ENCODE results near the gene ZFP64. TPM values are rescaled to one million over a fixed set of nuclear protein-coding genes. Genes with fewer than 3 reads are reported as not detected.

Gene ZFP64
- total RNA-seq, 2 experiments from 2014 or later: 2.5 to 3.2 TPM

DNA sequence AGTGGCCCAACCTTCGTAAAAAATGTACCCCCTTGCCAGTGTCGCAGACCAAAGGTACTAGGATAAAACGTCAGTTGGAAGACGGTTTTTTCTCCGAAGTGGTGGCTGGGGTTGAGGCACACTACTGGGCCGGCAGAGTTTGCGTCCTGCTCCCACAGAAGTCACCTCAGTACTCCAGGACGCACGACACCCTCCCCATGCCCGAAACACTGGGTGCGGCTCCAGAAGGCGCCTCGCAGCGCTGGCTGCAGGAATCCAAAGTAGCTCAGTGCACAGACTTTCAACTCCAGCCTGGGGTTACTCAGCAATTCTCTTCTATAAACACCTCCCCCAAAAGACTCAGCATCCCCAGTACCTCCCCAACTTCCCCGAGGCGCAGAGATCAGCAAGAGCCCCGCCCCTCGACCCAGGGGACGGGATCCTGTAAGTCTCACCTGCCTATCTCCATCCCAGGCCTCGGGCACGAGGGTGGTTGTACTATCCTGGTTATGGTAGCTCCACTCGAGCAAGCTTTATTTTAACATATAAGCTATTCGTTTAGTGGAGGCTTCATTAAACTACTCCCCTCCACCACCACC is 88.2 kb downstream of the ZFP64 start:
- H3K27ac ChIP-seq (ENCODE audit: low read depth in 1 of 2, low read length in 2 of 2): no peak overlapping the region
- H3K36me3 Mint-ChIP-seq (ENCODE audit: low read depth): no peaks in the 10 kb centered on the region
- peaks cover 0 to 22% of the 10 kb centered on the region in 2 experiments for H3K9me3 ChIP-seq (ENCODE audit: control insufficient read depth in 1 of 2, insufficient read depth in 1 of 2, low read length in 2 of 2)
- ChIA-PET CTCF (no interaction called here), POLR2A (no interaction called here)
- DNase-seq (no peak), ATAC-seq (ENCODE audit: poor library complexity) (no peak)
- no peaks in the 10 kb centered on the region for H3K36me3 ChIP-seq (ENCODE audit: insufficient read depth, low read length)
- peak overlapping the region; percentile 32 for H3K4me3 ChIP-seq (ENCODE audit: low read length)
- H3K27me3 ChIP-seq (ENCODE audit: control insufficient read depth in 1 of 2, insufficient read depth in 2 of 2, low read length in 2 of 2): peaks cover 36 to 44% of the 10 kb centered on the region in 2 experiments
- H3K4me1 Mint-ChIP-seq (ENCODE audit: low read depth): peaks cover 19% of the 10 kb centered on the region
- H3K4me3 Mint-ChIP-seq: peak overlapping the region; percentile 79
- no peaks in the 10 kb centered on the region for H3K9me3 Mint-ChIP-seq
- H3K4me1 ChIP-seq (ENCODE audit: insufficient read depth, low read length): peaks cover 30% of the 10 kb centered on the region
- no peak overlapping the region for H3K27ac Mint-ChIP-seq
- TF ChIP-seq, protein P1, sequence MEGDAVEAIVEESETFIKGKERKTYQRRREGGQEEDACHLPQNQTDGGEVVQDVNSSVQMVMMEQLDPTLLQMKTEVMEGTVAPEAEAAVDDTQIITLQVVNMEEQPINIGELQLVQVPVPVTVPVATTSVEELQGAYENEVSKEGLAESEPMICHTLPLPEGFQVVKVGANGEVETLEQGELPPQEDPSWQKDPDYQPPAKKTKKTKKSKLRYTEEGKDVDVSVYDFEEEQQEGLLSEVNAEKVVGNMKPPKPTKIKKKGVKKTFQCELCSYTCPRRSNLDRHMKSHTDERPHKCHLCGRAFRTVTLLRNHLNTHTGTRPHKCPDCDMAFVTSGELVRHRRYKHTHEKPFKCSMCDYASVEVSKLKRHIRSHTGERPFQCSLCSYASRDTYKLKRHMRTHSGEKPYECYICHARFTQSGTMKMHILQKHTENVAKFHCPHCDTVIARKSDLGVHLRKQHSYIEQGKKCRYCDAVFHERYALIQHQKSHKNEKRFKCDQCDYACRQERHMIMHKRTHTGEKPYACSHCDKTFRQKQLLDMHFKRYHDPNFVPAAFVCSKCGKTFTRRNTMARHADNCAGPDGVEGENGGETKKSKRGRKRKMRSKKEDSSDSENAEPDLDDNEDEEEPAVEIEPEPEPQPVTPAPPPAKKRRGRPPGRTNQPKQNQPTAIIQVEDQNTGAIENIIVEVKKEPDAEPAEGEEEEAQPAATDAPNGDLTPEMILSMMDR (IDR thresholded peaks at IDR 0.05): no peak
- H3K27me3 Mint-ChIP-seq: peaks cover 47% of the 10 kb centered on the region
- intact Hi-C loops (cut with DNase I, micrococcal nuclease): no loop called here

DNA sequence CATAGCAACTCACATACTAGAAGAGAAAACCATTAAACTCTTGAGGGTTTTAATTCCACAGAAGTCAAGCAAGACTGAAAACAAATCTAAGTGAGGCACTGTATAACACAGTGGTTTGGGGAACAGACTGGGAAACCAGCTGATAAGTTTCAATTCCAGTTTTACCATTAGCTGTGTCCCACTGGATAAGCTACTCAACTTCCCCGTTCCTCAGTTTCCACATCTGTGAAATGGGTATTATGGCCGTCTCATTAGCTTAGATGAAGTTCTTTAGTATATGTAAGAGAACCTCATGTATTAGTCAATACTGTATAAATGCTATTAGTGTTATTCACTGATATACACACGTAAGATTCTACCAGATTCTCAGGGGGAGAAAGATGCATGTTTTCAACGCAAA is 89.0 kb downstream of the ZFP64 start:
- no peak overlapping the region for H3K27ac ChIP-seq (ENCODE audit: low read depth in 1 of 2, low read length in 2 of 2)
- H3K9me3 Mint-ChIP-seq: no peaks in the 10 kb centered on the region
- no peak overlapping the region for H3K4me3 ChIP-seq (ENCODE audit: low read length)
- no peak overlapping the region for H3K4me3 Mint-ChIP-seq
- DNase-seq (no peak), ATAC-seq (ENCODE audit: poor library complexity) (no peak)
- intact Hi-C loops (cut with DNase I, micrococcal nuclease): no loop called here
- H3K36me3 Mint-ChIP-seq (ENCODE audit: low read depth): no peaks in the 10 kb centered on the region
- POLR2A ChIA-PET: no interaction called here
- H3K9me3 ChIP-seq (ENCODE audit: control insufficient read depth in 1 of 2, insufficient read depth in 1 of 2, low read length in 2 of 2): peaks cover 0 to 22% of the 10 kb centered on the region in 2 experiments
- peaks cover 19% of the 10 kb centered on the region for H3K4me1 Mint-ChIP-seq (ENCODE audit: low read depth)
- CTCF ChIA-PET: no interaction called here
- H3K36me3 ChIP-seq (ENCODE audit: insufficient read depth, low read length): no peaks in the 10 kb centered on the region
- TF ChIP-seq, protein P1 (IDR thresholded peaks at IDR 0.05): no peak
- no peak overlapping the region for H3K27ac Mint-ChIP-seq
- peaks cover 44% of the 10 kb centered on the region for H3K27me3 Mint-ChIP-seq
- H3K4me1 ChIP-seq (ENCODE audit: insufficient read depth, low read length): peaks cover 30% of the 10 kb centered on the region
- peaks cover 36 to 44% of the 10 kb centered on the region in 2 experiments for H3K27me3 ChIP-seq (ENCODE audit: control insufficient read depth in 1 of 2, insufficient read depth in 2 of 2, low read length in 2 of 2)

DNA sequence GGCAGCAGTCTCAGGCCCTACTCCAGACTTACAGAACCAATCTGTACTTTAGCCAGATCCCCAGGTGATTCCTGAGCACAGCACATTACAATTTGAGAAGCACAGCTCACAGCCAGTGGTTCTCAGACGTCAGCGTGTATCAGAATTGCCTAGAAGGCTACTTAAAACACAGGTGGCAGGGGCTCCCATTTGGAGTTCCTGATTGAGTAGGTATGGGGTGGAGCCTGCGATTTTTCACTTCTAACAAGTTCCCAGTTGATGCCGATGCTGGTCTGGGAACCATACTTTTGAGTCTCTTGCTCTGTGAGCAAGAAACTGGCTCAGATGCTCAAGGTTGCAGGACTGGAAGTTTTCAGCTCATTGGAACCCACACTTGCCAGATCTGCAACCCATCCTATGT is 89.5 kb downstream of the ZFP64 start:
- CTCF ChIA-PET: no interaction called here

More for the DNA sequence above, 89.5 kb downstream of the ZFP64 start:
- Histone ChIP-seq H3K27me3 (ENCODE audit: control insufficient read depth in 1 of 2, insufficient read depth in 2 of 2, low read length in 2 of 2) (peaks cover 36 to 41% of the 10 kb centered on the region in 2 experiments), H3K4me1 (ENCODE audit: insufficient read depth, low read length) (peaks cover 30% of the 10 kb centered on the region), H3K36me3 (ENCODE audit: insufficient read depth, low read length) (no peaks in the 10 kb centered on the region), H3K9me3 (ENCODE audit: control insufficient read depth in 1 of 2, insufficient read depth in 1 of 2, low read length in 2 of 2) (peaks cover 0 to 22% of the 10 kb centered on the region in 2 experiments), H3K27ac (ENCODE audit: low read depth in 1 of 2, low read length in 2 of 2) (no peak overlapping the region), H3K4me3 (ENCODE audit: low read length) (no peak overlapping the region)
- no peak overlapping the region for H3K27ac Mint-ChIP-seq
- TF ChIP-seq, protein P1 (IDR thresholded peaks at IDR 0.05): no peak
- peaks cover 19% of the 10 kb centered on the region for H3K4me1 Mint-ChIP-seq (ENCODE audit: low read depth)
- H3K27me3 Mint-ChIP-seq: peaks cover 40% of the 10 kb centered on the region
- H3K36me3 Mint-ChIP-seq (ENCODE audit: low read depth): no peaks in the 10 kb centered on the region
- POLR2A ChIA-PET: no interaction called here
- H3K4me3 Mint-ChIP-seq: no peak overlapping the region
- ATAC-seq (ENCODE audit: poor library complexity): no peak
- intact Hi-C loops (cut with DNase I, micrococcal nuclease): no loop called here
- DNase-seq: no peak
- no peaks in the 10 kb centered on the region for H3K9me3 Mint-ChIP-seq

Data from CD4-positive, alpha-beta T cell (primary cell).